Measurements from ENCODE around the gene ADCY3. TPM values are rescaled to one million over a fixed set of nuclear protein-coding genes. Genes with fewer than 3 reads are reported as not detected.

ADCY3 gene
- polyA plus RNA-seq, 1 donor (not counting 4 experiments of a cell fraction or from before 2014, with no cell fraction given): 33.2 TPM

- H3K27me3 ChIP-seq (ENCODE audit: control insufficient read depth, extremely low read depth, insufficient read depth, low read length): no peaks in the 10 kb centered on the region
- no peak overlapping the region for H3K4me3 ChIP-seq (ENCODE audit: control insufficient read depth in 2 of 3, extremely low read depth in 1 of 3, insufficient read depth in 2 of 3, low read depth in 1 of 3, low read length in 3 of 3)
- no peaks in the 10 kb centered on the region for H3K9me3 ChIP-seq (ENCODE audit: control insufficient read depth, low read depth, low read length)
- DNase-seq (ENCODE audit: low read depth, low spot score): no peak
- no peaks in the 10 kb centered on the region for H3K4me1 ChIP-seq (ENCODE audit: control insufficient read depth, extremely low read depth, insufficient read depth, low read length)
- no peaks in the 10 kb centered on the region for H3K79me2 ChIP-seq (ENCODE audit: control insufficient read depth, insufficient read depth, low read length)
- H3K27ac ChIP-seq (ENCODE audit: control insufficient read depth, insufficient read depth, low read length): no peak overlapping the region
- H3K9ac ChIP-seq (ENCODE audit: control insufficient read depth, extremely low read depth, insufficient read depth, low read length): no peak overlapping the region
- TF ChIP-seq, protein P1, sequence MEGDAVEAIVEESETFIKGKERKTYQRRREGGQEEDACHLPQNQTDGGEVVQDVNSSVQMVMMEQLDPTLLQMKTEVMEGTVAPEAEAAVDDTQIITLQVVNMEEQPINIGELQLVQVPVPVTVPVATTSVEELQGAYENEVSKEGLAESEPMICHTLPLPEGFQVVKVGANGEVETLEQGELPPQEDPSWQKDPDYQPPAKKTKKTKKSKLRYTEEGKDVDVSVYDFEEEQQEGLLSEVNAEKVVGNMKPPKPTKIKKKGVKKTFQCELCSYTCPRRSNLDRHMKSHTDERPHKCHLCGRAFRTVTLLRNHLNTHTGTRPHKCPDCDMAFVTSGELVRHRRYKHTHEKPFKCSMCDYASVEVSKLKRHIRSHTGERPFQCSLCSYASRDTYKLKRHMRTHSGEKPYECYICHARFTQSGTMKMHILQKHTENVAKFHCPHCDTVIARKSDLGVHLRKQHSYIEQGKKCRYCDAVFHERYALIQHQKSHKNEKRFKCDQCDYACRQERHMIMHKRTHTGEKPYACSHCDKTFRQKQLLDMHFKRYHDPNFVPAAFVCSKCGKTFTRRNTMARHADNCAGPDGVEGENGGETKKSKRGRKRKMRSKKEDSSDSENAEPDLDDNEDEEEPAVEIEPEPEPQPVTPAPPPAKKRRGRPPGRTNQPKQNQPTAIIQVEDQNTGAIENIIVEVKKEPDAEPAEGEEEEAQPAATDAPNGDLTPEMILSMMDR (optimal IDR thresholded peaks at IDR 0.05 in 1 of 3, IDR thresholded peaks at IDR 0.05 in 1 of 3, conservative IDR thresholded peaks at IDR 0.05 in 1 of 3; ENCODE audit: extremely low read depth in 1 of 3, insufficient read depth in 2 of 3, low read length in 3 of 3): no peak
- no peak for FAIRE-seq
- peaks cover 3% of the 10 kb centered on the region for H4K20me1 ChIP-seq (ENCODE audit: control insufficient read depth, extremely low read depth, insufficient read depth, low read length)
- H3K4me2 ChIP-seq (ENCODE audit: control insufficient read depth, extremely low read depth, insufficient read depth, low read depth, low read length): no peak overlapping the region
- no peak overlapping the region for H2AFZ ChIP-seq (ENCODE audit: control insufficient read depth, low read length)
- no peaks in the 10 kb centered on the region for H3K9me1 ChIP-seq (ENCODE audit: control insufficient read depth, extremely low read depth, insufficient read depth, low read length)
- dilution Hi-C loops (cut with MboI; ENCODE audit: extremely low pct_ligation_motif_present, low sequenced_read_pairs): no loop called here
- H3K36me3 ChIP-seq (ENCODE audit: control insufficient read depth in 2 of 2, extremely low read depth in 1 of 2, insufficient read depth in 2 of 2, low read length in 2 of 2): peaks cover 15 to 37% of the 10 kb centered on the region in 2 experiments
Observed at GRCh38 chr2:24820598-24821432, 99.2 kb downstream of the ADCY3 start.

GRCh38 chr2:24820175-24820513, 99.9 kb downstream of the ADCY3 start:
- FAIRE-seq: no peak
- no peak overlapping the region for H3K9ac ChIP-seq (ENCODE audit: control insufficient read depth, extremely low read depth, insufficient read depth, low read length)
- no peaks in the 10 kb centered on the region for H3K4me1 ChIP-seq (ENCODE audit: control insufficient read depth, extremely low read depth, insufficient read depth, low read length)
- no peak overlapping the region for H3K4me2 ChIP-seq (ENCODE audit: control insufficient read depth, extremely low read depth, insufficient read depth, low read depth, low read length)
- DNase-seq (ENCODE audit: low read depth, low spot score): no peak
- dilution Hi-C loops (cut with MboI; ENCODE audit: extremely low pct_ligation_motif_present, low sequenced_read_pairs): no loop called here
- H3K9me1 ChIP-seq (ENCODE audit: control insufficient read depth, extremely low read depth, insufficient read depth, low read length): no peaks in the 10 kb centered on the region
- peaks cover 17 to 42% of the 10 kb centered on the region in 2 experiments for H3K36me3 ChIP-seq (ENCODE audit: control insufficient read depth in 2 of 2, extremely low read depth in 1 of 2, insufficient read depth in 2 of 2, low read length in 2 of 2)
- H4K20me1 ChIP-seq (ENCODE audit: control insufficient read depth, extremely low read depth, insufficient read depth, low read length): peaks cover 3% of the 10 kb centered on the region
- no peaks in the 10 kb centered on the region for H3K79me2 ChIP-seq (ENCODE audit: control insufficient read depth, insufficient read depth, low read length)
- TF ChIP-seq, protein P1 (optimal IDR thresholded peaks at IDR 0.05 in 1 of 3, IDR thresholded peaks at IDR 0.05 in 1 of 3, conservative IDR thresholded peaks at IDR 0.05 in 1 of 3; ENCODE audit: extremely low read depth in 1 of 3, insufficient read depth in 2 of 3, low read length in 3 of 3): no peak
- no peak for TF ChIP-seq EZH2 (IDR thresholded peaks at IDR 0.05; ENCODE audit: low read length)
- H3K27me3 ChIP-seq (ENCODE audit: control insufficient read depth, extremely low read depth, insufficient read depth, low read length): no peaks in the 10 kb centered on the region
- H3K9me3 ChIP-seq (ENCODE audit: control insufficient read depth, low read depth, low read length): no peaks in the 10 kb centered on the region
- no peak overlapping the region for H2AFZ ChIP-seq (ENCODE audit: control insufficient read depth, low read length)
- H3K27ac ChIP-seq (ENCODE audit: control insufficient read depth, insufficient read depth, low read length): no peak overlapping the region
- no peak overlapping the region for H3K4me3 ChIP-seq (ENCODE audit: control insufficient read depth in 2 of 3, extremely low read depth in 1 of 3, insufficient read depth in 2 of 3, low read depth in 1 of 3, low read length in 3 of 3)

Data from keratinocyte (primary cell).